A172 (cell line): ENCODE measurements around the gene RRP7A. TPM values are rescaled to one million over a fixed set of nuclear protein-coding genes. Genes with fewer than 3 reads are reported as not detected.
A peak's percentile ranks its signal among the peaks of the same experiment; 100 is the strongest.
"Not testable (repeated sequence)": the region's sequence is repeated elsewhere in the genome, so short reads cannot be mapped to it uniquely, and the experiment has no call there.

ENCODE experiments used
- DNase-seq: peaks from one replicate; pipeline ENCODE4 v3.0.0-alpha.2; 2015; ENCODE audit warnings: low spot score
- total RNA-seq: library from RNA; depleted of rRNA; stranded (reverse); fragments of >200 nt; shearing (Covaris generic); gene quantifications from 2 replicates; pipeline ENCODE4 v1.2.3, GENCODE V29; 2014; rRNA removed

Gene RRP7A, protein sequence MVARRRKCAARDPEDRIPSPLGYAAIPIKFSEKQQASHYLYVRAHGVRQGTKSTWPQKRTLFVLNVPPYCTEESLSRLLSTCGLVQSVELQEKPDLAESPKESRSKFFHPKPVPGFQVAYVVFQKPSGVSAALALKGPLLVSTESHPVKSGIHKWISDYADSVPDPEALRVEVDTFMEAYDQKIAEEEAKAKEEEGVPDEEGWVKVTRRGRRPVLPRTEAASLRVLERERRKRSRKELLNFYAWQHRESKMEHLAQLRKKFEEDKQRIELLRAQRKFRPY
- 40.4 and 44.6 TPM in 2 replicates for total RNA-seq

DNA sequence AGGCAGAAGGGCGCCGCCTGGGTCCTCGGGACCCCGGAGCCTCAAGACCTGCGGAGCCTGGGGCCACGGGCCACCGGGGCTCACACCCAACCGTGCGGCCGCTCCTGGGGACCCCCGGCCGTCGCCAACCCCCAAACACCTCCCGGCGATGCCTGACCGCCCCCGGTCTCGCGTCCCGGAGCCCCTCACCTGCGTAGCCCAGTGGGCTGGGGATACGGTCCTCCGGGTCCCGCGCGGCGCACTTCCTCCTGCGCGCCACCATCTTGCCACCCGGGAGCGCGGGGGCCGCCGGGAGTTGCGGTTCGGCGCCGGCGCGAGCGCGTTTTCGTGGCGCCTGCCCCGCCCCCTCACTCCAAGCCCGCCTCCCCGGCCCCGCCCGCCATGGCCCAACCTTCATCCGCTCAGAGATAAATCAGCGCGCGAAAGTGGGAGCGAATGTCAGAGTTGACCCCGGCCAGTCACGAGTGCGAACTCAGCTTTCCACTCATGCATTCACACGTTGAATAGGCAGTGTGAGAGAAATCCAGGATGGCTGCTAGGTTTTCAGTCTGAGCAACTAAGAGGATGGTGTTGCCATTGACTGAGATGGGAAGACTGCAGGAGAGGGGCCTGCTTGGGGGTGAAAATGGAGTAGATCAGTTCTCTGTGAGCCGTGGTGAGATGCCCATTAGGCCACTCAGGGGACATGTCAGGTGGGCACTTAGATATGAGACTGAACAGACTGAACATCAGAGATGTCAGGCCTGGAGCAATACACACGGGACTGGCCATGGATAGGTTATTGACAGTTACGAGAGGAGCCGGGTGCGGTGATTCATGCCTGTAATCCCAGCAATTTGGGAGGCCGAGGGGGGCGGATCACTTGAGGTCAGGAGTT, at the start of gene RRP7A:
Gene RRP7A, minus strand, starts transcription at position 272 of the 877 bp plus-strand sequence. Its CDS starts 10 bp downstream, at position 262.
- peak; percentile 46 for DNase-seq

DNA sequence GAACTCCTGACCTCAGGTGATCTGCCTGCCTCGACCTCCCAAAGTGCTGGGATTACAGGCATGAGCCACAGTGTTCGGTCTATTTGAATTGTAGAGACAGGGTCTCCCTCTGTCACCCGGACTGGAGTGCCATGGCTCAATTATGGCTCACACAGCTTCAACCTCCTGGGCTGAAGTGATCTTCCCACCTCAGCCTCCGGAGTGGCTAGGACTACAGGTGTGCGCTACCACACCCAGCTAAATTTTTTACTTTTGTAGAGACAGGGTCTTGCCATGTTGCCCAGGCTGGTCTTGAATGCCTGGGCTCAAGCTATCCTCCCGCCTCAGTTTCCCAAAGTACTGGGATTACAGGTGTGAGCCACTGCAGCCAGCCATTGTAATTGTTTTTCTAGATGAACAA, 48.4 kb upstream of the RRP7A start:
- not testable (repeated sequence) for DNase-seq

GRCh38 chr22:42565956-42566355, 46.4 kb upstream of the RRP7A start:
- no peak for DNase-seq

- DNase-seq: no peak
Measured at GRCh38 chr22:42564699-42565098, 45.1 kb upstream of the RRP7A start.

DNA sequence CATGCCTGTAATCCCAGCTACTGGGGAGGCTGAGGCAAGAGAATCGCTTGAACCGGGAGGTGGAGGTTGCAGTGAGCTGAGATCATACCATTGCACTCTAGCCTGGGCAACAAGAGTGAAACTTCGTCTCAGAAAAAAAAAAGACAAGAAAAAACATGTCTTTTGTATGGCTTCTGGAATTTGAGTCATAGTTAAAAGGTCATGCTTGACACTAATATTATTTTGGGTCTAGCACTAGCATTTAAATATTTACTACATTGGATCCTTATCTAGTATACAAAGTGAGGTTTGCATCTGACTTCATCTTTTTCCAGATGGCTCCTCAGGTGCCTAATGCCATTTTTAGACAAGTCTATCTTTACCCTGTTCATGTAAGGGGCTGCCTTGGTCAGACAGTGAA, 44.3 kb upstream of the RRP7A start:
- not testable (repeated sequence) for DNase-seq

DNA sequence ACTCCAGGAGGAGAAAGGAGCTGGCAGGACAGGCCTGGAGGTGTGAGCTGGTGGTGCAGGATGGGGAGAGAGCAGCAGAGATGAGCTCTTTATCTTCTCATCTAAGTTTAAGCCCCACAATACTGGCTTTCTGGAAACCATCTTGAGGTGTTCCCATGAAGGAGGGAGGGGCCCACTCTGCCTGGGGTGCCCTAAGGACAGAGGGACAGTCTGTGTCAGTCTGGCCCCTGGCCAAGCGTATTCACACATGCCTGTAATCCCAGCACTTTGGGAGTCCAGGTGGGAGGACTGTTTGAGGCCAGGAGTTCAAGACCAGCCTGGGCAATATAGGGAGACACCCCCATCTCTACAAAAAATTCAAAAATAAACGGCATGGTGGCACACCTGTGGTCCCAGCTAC, 43.1 kb upstream of the RRP7A start:
- DNase-seq: no peak

DNA sequence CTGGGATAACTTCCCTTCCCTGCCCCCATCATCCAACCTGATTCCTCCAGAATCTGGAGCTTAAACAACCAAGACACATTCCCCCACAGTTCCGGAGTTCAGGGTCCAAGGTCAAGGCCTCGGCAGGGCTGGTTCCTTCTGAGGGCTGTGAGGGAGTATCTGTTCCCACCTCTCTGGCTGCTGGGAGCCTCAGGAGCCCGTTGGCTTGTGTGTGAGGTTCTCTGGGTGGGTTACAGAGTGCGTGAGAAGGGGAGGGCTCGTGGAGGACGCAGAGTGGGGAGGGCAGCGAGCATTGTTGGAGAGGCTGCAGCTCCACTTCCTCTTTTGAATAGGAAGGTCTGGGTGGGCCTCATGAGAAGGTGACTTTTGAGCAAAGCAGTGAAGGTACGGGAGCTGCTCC, 42.7 kb upstream of the RRP7A start:
- no peak for DNase-seq

DNA sequence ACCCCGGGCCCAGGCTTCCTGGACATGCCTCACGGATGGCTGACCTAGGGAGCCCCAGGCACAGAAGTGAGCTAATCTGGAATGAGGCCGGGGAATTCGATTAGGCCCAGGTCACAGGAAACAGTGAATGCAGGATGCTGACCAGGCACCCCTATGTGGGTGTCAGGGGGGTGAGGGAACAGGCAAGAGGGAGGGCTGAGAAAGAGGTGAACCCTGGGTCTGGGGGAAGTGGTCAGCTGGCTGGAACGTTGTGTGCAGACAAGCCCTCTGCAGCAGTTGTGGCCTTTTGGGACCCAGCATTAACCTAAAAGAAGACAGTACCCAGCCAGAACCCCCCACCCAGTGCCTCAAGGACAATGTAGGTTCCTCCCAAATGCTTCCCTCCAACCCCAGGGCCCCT, 42.3 kb upstream of the RRP7A start:
- no peak for DNase-seq

DNA sequence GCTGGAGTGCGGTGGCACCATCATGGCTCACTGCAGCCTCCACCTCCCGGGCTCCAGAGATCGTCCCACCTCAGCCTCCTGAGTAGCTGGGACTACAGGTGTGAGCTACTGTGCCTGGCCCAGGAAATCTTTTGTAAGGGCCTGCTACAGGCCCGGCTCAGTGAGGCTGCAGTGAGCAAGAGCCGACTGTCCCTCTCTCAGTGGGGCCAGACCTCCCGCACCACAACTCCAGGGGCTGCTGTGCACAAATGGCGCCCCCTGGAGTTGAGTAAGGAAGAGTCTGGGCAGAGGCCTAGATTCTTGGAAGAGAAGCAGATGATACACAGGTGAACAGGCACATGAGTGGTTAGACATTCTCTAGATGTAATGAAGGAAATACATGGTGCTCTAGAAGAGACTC, 41.2 kb upstream of the RRP7A start:
- no peak for DNase-seq

GRCh38 chr22:42560381-42560780, 40.8 kb upstream of the RRP7A start:
- DNase-seq: no peak

- no peak for DNase-seq
Measured at GRCh38 chr22:42553475-42554361, 34.1 kb upstream of the RRP7A start, which contains the start of gene SERHL2. Gene SERHL2, plus strand, starts transcription at chr22:42553956. Its CDS starts 65 bp downstream, at chr22:42554021.

DNA sequence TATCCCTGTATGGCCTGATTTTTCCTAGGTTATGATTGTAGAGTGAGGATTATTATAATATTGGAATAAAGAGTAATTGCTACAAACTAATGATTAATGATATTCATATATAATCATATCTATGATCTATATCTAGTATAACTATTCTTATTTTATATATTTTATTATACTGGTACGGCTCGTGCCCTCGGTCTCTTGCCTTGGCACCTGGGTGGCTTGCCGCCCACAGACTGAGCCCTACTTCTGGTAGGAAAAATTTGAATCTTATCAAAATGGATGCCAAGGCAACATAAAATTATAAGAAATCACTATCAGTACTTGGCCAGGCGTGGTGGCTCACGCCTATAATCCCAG, 32.7 kb upstream of the RRP7A start:
- DNase-seq: not testable (repeated sequence)

DNA sequence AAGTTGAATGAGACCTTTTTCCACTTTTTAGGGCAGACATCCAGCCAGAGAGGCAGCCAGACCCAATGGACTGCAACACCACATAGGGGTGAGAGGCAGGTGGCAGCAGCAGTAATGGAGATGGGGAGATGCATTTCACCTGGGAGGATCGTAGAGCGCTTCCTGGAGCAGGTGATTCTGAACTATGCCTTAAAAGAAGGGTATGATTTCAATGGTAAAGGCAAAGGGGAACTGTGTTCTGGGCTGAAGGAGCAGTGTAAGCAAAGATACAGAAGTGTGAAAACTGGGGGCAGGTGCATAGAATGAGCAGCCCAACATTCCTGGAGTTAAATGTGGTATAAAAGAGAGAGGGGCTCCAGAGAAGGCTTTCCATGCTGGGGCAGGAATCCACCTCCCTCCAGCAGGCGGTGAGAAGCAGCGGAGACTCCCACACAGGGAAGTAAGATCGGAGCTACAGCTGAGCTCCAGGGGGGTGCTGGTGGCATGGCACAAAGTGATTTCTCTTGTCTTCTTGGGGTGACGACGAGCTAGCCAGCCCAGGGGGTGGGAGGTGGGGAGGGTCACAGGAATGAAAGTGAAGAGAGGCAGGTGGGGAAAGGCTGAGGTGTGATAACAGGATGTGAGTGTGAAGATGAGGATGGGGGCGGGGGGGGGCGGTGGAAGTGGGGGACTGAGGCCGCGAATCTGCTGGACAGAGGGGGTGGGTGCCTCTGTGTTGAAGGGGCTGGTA, 29.9 kb upstream of the RRP7A start:
- DNase-seq: no peak

DNA sequence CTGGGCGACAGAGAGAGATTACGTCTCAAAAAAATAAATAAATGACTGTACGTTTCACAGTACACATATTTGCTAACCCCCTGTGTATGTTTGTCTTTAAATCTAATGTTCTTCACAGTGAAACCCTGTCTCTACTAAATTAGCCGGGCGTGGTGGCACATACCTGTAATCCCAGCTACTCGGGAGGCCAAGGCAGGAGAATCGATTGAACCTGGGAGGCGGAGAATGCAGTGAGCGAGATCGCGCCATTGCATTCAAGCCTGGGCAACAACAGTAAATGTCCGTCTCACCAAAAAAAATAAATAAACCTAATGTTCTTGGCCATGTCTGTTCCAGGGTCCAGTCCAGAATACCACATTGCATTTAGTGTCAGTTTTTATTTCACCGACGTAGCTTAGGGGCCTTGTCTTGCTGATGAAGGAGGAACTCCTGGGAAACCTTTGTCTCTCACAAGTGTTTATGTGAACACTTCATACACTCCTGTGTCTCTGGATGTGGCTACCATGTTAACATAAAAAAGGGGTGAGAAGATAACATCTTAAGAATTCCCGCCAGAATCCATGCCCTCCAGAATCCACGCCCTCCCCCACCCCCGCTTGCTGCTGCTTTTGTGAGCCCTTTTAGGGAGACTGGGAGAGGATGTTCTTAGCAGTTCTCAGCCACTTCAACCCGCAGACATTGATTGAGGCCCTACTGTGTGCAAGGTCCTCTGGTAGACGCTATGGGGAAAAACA, 29.2 kb upstream of the RRP7A start:
- no peak for DNase-seq

DNA sequence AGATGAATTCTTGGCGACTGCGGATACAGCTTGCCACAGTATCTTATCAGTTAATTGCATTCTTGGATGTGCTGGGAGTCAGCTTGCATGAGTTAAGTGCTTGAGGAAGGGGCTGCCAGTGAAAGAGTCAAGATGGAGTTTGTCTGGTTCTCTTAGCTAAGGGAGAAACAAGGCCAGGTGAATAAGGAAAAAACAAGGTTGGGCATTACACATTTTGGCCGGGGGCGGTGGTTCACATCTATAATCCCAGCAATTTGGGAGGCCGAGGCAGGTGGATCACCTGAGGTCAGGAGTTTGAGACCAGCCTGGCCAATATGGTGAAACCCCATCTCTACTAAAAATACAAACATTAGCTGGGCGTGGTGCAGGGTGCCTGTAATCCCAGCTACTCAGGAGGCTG, 28.5 kb upstream of the RRP7A start:
- DNase-seq: not testable (repeated sequence)

DNA sequence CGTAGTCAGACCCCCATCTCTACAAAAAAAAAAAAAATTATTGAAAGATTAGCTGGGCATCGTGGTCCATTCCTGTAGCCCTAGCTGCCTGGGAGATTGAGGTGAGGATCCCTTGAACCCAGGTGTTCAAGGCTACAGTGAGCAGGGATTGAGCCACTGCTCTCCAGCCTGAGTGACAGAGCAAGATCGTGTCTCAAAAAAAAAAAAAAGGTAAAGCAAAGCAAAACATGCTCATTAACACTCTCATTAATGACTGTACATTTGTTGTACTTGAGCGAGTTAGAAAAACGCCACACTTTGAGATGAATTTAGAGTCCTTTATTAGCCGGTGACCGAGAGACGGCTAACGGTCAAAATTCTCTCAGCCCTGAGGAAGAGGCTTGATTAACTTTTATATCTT, 28.0 kb upstream of the RRP7A start:
- DNase-seq: no peak

DNA sequence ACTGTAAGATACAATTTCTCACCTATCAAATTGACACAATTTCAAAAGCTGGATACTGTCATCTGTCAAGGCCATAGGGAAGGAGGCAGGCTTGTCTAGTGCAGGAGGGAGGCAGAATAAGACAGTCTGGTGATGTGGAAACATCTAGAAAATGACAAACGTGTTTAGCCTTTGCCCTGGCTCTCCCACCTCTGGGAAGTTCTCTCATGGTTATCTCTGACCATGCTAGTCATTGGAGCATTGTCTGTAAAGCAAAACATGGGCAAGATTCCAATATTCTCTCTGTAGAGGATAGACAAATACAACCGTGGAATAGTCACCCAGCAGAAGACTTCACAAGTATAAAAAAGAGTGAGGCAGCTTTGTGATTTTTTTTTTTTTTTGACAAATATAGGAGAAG, 25.1 kb upstream of the RRP7A start:
- no peak for DNase-seq

- DNase-seq: not testable (repeated sequence)
Measured at GRCh38 chr22:42539236-42539771, 19.7 kb upstream of the RRP7A start.

DNA sequence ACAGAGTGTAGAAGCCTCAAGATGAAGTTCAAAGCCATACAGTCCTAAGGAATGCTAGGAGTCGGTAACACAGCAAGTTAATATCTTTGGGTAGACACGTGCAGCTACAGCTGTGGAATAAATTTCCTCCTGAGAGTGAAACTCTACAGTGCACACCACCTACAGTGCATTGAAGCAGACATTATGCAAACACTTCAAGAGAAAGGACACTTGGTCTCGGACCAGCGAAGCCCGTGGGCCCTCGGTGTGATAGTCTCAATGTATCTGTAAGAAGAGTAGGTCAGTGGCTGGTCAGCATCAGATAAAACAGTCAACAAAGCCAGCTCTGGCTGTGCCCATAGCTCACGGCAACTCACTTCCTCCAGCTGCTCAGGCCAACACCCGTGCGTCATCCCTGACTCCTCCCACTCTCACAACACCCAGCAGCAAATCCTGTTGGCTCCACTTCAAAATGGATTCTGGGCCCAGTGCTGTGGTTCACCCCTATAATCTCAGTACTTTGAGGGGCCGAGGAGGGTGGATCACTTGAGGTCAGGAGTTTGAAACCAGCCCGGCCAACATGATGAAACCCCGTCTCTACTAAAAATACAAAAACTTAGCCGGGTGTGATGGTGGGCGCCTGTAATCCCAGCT, 17.7 kb upstream of the RRP7A start:
- not testable (repeated sequence) for DNase-seq

GRCh38 chr22:42536634-42537033, 17.0 kb upstream of the RRP7A start:
- DNase-seq: not testable (repeated sequence)
